Testis (tissue), 2 donors: ENCODE measurements around the gene BHLHE40.

ENCODE experiments used
- CTCF ChIP-seq, 3 experiments: fragments of 450-650 bp in 2 of 3; fragments of 200-600 bp in 1 of 3; sonication (generic) in 1 of 3; IDR thresholded peaks; one replicate each; pipeline ENCODE4 v1.5.1; 2016 to 2019; ENCODE audit warnings: antibody characterized with exemption in 3 of 3, mild to moderate bottlenecking in 2 of 3, moderate library complexity in 1 of 3
- POLR2A ChIP-seq: fragments of 450-650 bp; IDR thresholded peaks from one replicate; pipeline ENCODE4 v1.6.1; 2017; ENCODE audit warnings: antibody characterized with exemption, mild to moderate bottlenecking, moderate library complexity

GRCh38 chr3:4994823-4995499 lies 15.7 kb downstream of the BHLHE40 start:
- TF ChIP-seq CTCF (IDR thresholded peaks at IDR 0.05) (no peak), POLR2A (no peak)
